Measurements from ENCODE around the gene MCL1. TPM values are rescaled to one million over a fixed set of nuclear protein-coding genes. Genes with fewer than 3 reads are reported as not detected.

MCL1 gene
- total RNA-seq, 1 experiment from 2014 or later, result 163 TPM

- POLR2A ChIA-PET (ENCODE audit: low non-redundant PET), result no interaction called here
- Histone ChIP-seq H3K9me3 (ENCODE audit: low read depth, low read length, poor library complexity, severe bottlenecking) (no peaks in the 10 kb centered on the region), H3K4me3 (ENCODE audit: low read depth, low read length, poor library complexity, severe bottlenecking) (no peak overlapping the region), H3K27ac (ENCODE audit: low read depth, low read length, poor library complexity, severe bottlenecking) (no peak overlapping the region), H3K36me3 (ENCODE audit: insufficient read depth, low read length, poor library complexity, severe bottlenecking) (no peaks in the 10 kb centered on the region), H3K27me3 (replicated peaks; ENCODE audit: insufficient read depth, low read depth, low read length, poor library complexity) (no peaks in the 10 kb centered on the region), H3K4me1 (ENCODE audit: insufficient read depth, low read length, poor library complexity, severe bottlenecking) (peaks cover 25% of the 10 kb centered on the region)
- TF ChIP-seq CTCF (conservative IDR thresholded peaks at IDR 0.05; ENCODE audit: low read depth, low read length) (no peak), EZH2 (IDR thresholded peaks at IDR 0.05; ENCODE audit: borderline replicate concordance, low read depth, low read length, poor library complexity, severe bottlenecking) (no peak)
- DNase-seq (ENCODE audit: low spot score), result no peak
- BruUV-seq (replicated peaks), result no TSS peak
- CTCF ChIA-PET, result interaction anchor here (0.5 to 2.4 kb wide), 5 partner anchors 8 to 304 kb away, joined by 3 to 13 read pairs (median 4); partner anchors contain the start of gene ENSA
- intact Hi-C loops (cut with micrococcal nuclease; ENCODE audit: unreplicated experiment), result no loop called here
Measured at GRCh38 chr1:150558761-150559655, 20.4 kb downstream of the MCL1 start.

GRCh38 chr1:150558303-150558704 is 21.1 kb downstream of the MCL1 start:
- TF ChIP-seq EZH2 (IDR thresholded peaks at IDR 0.05; ENCODE audit: borderline replicate concordance, low read depth, low read length, poor library complexity, severe bottlenecking), result no peak
- TF ChIP-seq CTCF (conservative IDR thresholded peaks at IDR 0.05; ENCODE audit: low read depth, low read length), result no peak
- ChIA-PET POLR2A (ENCODE audit: low non-redundant PET) (no interaction called here), CTCF (interaction anchor here (0.5 kb wide), 1 partner anchor 305 kb away, joined by 3 read pairs; no protein-coding TSS in a partner anchor)
- Histone ChIP-seq H3K4me1 (ENCODE audit: insufficient read depth, low read length, poor library complexity, severe bottlenecking) (peaks cover 18% of the 10 kb centered on the region), H3K9me3 (ENCODE audit: low read depth, low read length, poor library complexity, severe bottlenecking) (no peaks in the 10 kb centered on the region), H3K36me3 (ENCODE audit: insufficient read depth, low read length, poor library complexity, severe bottlenecking) (no peaks in the 10 kb centered on the region), H3K27ac (ENCODE audit: low read depth, low read length, poor library complexity, severe bottlenecking) (no peak overlapping the region), H3K27me3 (replicated peaks; ENCODE audit: insufficient read depth, low read depth, low read length, poor library complexity) (no peaks in the 10 kb centered on the region), H3K4me3 (ENCODE audit: low read depth, low read length, poor library complexity, severe bottlenecking) (no peak overlapping the region)
- intact Hi-C loops (cut with micrococcal nuclease; ENCODE audit: unreplicated experiment), result no loop called here
- DNase-seq (ENCODE audit: low spot score), result no peak
- BruUV-seq (replicated peaks), result no TSS peak

GRCh38 chr1:150557813-150558212 is 21.6 kb downstream of the MCL1 start:
- CTCF ChIA-PET, result no interaction called here
- Histone ChIP-seq H3K27ac (ENCODE audit: low read depth, low read length, poor library complexity, severe bottlenecking) (no peak overlapping the region), H3K36me3 (ENCODE audit: insufficient read depth, low read length, poor library complexity, severe bottlenecking) (no peaks in the 10 kb centered on the region), H3K9me3 (ENCODE audit: low read depth, low read length, poor library complexity, severe bottlenecking) (no peaks in the 10 kb centered on the region), H3K4me3 (ENCODE audit: low read depth, low read length, poor library complexity, severe bottlenecking) (no peak overlapping the region), H3K27me3 (replicated peaks; ENCODE audit: insufficient read depth, low read depth, low read length, poor library complexity) (no peaks in the 10 kb centered on the region), H3K4me1 (ENCODE audit: insufficient read depth, low read length, poor library complexity, severe bottlenecking) (peaks cover 14% of the 10 kb centered on the region)
- TF ChIP-seq EZH2 (IDR thresholded peaks at IDR 0.05; ENCODE audit: borderline replicate concordance, low read depth, low read length, poor library complexity, severe bottlenecking) (no peak), CTCF (conservative IDR thresholded peaks at IDR 0.05; ENCODE audit: low read depth, low read length) (no peak)
- POLR2A ChIA-PET (ENCODE audit: low non-redundant PET), result no interaction called here
- no peak for DNase-seq (ENCODE audit: low spot score)
- intact Hi-C loops (cut with micrococcal nuclease; ENCODE audit: unreplicated experiment), result no loop called here
- no TSS peak for BruUV-seq (replicated peaks)

Measured in A673 (cell line).